Testis (tissue), 3 donors: ENCODE measurements around the gene CLCA2. TPM values are rescaled to one million over a fixed set of nuclear protein-coding genes. Genes with fewer than 3 reads are reported as not detected.

Source experiments
- DNase-seq: peaks from one replicate; pipeline ENCODE4 v3.0.0-alpha.2; 2019
- H3K27ac ChIP-seq, 2 donors: fragments of 200-600 bp; sonication (generic); one replicate each; pipeline ENCODE4 v1.5.1; 2019
- H3K27me3 ChIP-seq: fragments of 200-600 bp; sonication (generic); one replicate; pipeline ENCODE4 v1.5.1; 2019
- H3K36me3 ChIP-seq: fragments of 200-600 bp; sonication (generic); one replicate; pipeline ENCODE4 v1.5.1; 2017; ENCODE audit warnings: low read depth; ENCODE audit errors: missing control alignments
- H3K4me1 ChIP-seq: fragments of 200-600 bp; sonication (generic); one replicate; pipeline ENCODE4 v1.5.1; 2019
- H3K4me3 ChIP-seq, 2 donors: fragments of 200-600 bp; sonication (generic); one replicate each; pipeline ENCODE4 v1.5.1; 2017 to 2019
- H3K9me3 ChIP-seq: fragments of 200-600 bp; sonication (generic); one replicate; pipeline ENCODE4 v1.5.1; 2017
- CTCF ChIP-seq, 3 experiments: fragments of 450-650 bp in 2 of 3; fragments of 200-600 bp in 1 of 3; sonication (generic) in 1 of 3; IDR thresholded peaks; one replicate each; pipeline ENCODE4 v1.5.1; 2016 to 2019; ENCODE audit warnings: antibody characterized with exemption in 3 of 3, mild to moderate bottlenecking in 2 of 3, moderate library complexity in 1 of 3
- POLR2A ChIP-seq: fragments of 450-650 bp; IDR thresholded peaks from one replicate; pipeline ENCODE4 v1.6.1; 2017; ENCODE audit warnings: antibody characterized with exemption, mild to moderate bottlenecking, moderate library complexity
- WGBS, 2 donors: methylation state at CpG; one replicate each; pipeline ENCODE4 v1.1.5; 2018; 5-methylcytosine and 5-hydroxymethylcytosine counted together
- intact Hi-C: fragments of 100-400 bp; cut with DNase I; formaldehyde crosslinking; loops from one replicate; pipeline ENCODE4 v1.15.1; 2023; ENCODE audit warnings: low total_unique reads
- polyA plus RNA-seq: library from polyadenylated mRNA; stranded (reverse); fragments of 350-450 nt; fragmentation: Illumina TruSeq; extraction: RNeasy Lipid Tissue Mini Kit (QIAGEN cat#74804); gene quantifications from one replicate; pipeline ENCODE4 v1.2.3, GENCODE V29; 2014; ENCODE audit warnings: low read depth, low replicate concordance; ENCODE audit not compliant: insufficient read depth
- total RNA-seq, 2 donors: library from RNA; depleted of rRNA; stranded (reverse); fragments of >200 nt; gene quantifications; one replicate each; pipeline ENCODE4 v1.2.3, GENCODE V29; 2016

Gene CLCA2
- total and polyA plus RNA-seq, 3 donors from 2014 or later, result 1.7 to 4.5 (median 2.6) TPM

GRCh38 chr1:86487131-86487810 lies 63.3 kb downstream of the CLCA2 start:
- no peak for DNase-seq
- H3K4me1 ChIP-seq, result no peaks in the 10 kb centered on the region
- 84 to 86% methylated on average over 4 of the region's 4 CpGs for WGBS, 2 donors

GRCh38 chr1:86487811-86488141 lies 63.8 kb downstream of the CLCA2 start:
- 94 to 96% methylated on average over 4 of the region's 4 CpGs for WGBS, 2 donors
- no peak overlapping the region for H3K27ac ChIP-seq

More at GRCh38 chr1:86487131-86487810, 63.3 kb downstream of the CLCA2 start:
- TF ChIP-seq CTCF (IDR thresholded peaks at IDR 0.05) (no peak), POLR2A (no peak)
- no peaks in the 10 kb centered on the region for H3K9me3 ChIP-seq
- H3K4me3 ChIP-seq, result no peak overlapping the region
- no peaks in the 10 kb centered on the region for H3K36me3 ChIP-seq
- no peaks in the 10 kb centered on the region for H3K27me3 ChIP-seq
- no peak overlapping the region for H3K27ac ChIP-seq
- intact Hi-C loops, result no loop called here

GRCh38 chr1:86489242-86489878 lies 65.4 kb downstream of the CLCA2 start:
- intact Hi-C loops, result no loop called here
- no peak overlapping the region for H3K27ac ChIP-seq
- no peaks in the 10 kb centered on the region for H3K27me3 ChIP-seq
- H3K4me3 ChIP-seq, result no peak overlapping the region
- H3K36me3 ChIP-seq, result no peaks in the 10 kb centered on the region
- DNase-seq, result no peak
- WGBS, 2 donors, result 78 to 81% methylated on average over 2 of the region's 2 CpGs
- H3K9me3 ChIP-seq, result no peaks in the 10 kb centered on the region
- no peaks in the 10 kb centered on the region for H3K4me1 ChIP-seq
- TF ChIP-seq CTCF (IDR thresholded peaks at IDR 0.05) (no peak), POLR2A (no peak)

More at GRCh38 chr1:86487811-86488141, 63.8 kb downstream of the CLCA2 start:
- TF ChIP-seq POLR2A (no peak), CTCF (IDR thresholded peaks at IDR 0.05) (no peak)
- no peak for DNase-seq
- Histone ChIP-seq H3K4me1 (no peaks in the 10 kb centered on the region), H3K27me3 (no peaks in the 10 kb centered on the region), H3K4me3 (no peak overlapping the region), H3K36me3 (no peaks in the 10 kb centered on the region), H3K9me3 (no peaks in the 10 kb centered on the region)
- intact Hi-C loops, result no loop called here

- 73% methylated on average over 2 of the region's 2 CpGs for WGBS, 2 donors
- TF ChIP-seq CTCF (IDR thresholded peaks at IDR 0.05) (no peak), POLR2A (no peak)
- DNase-seq, result no peak
- Histone ChIP-seq H3K27ac (no peak overlapping the region), H3K4me3 (no peak overlapping the region), H3K27me3 (no peaks in the 10 kb centered on the region), H3K36me3 (no peaks in the 10 kb centered on the region), H3K9me3 (no peaks in the 10 kb centered on the region), H3K4me1 (no peaks in the 10 kb centered on the region)
- intact Hi-C loops, result no loop called here
Observed at GRCh38 chr1:86491171-86491950, 67.4 kb downstream of the CLCA2 start.
